ENCODE measurements around the gene KCNJ6. TPM values are rescaled to one million over a fixed set of nuclear protein-coding genes. Genes with fewer than 3 reads are reported as not detected.
"Not testable (repeated sequence)": the region's sequence is repeated elsewhere in the genome, so short reads cannot be mapped to it uniquely, and the experiment has no call there.

Gene KCNJ6
- total RNA-seq, 1 donor from 2014 or later: not detected

DNA sequence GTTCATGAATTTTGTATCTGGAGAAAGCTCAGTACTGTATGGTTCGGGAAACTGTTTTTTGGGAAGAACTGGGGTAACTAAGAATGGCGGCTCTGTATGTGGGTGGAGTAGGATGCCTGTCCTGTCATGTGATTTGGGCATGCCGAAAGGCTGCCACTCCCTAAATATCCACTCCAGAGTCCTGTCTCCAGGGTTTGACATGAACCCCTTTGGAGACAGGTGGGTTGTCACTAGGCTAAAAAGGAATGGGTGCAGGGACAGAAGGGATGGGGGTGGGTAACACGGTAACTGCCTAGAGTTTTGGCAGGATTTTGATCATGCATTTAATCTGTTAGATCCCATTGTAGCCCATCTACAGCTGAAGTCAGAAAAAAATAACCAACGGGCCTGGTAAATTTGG lies 150.1 kb downstream of the KCNJ6 start:
- no peaks in the 10 kb centered on the region for H3K27me3 ChIP-seq
- H3K36me3 ChIP-seq: no peaks in the 10 kb centered on the region
- DNase-seq (ENCODE audit: extremely low spot score in 2 of 2): no peak
- intact Hi-C loops (cut with DNase I): no loop called here
- no peaks in the 10 kb centered on the region for H3K9me3 ChIP-seq
- no peak for TF ChIP-seq POLR2A (IDR thresholded peaks at IDR 0.05)
- TF ChIP-seq, protein P1, sequence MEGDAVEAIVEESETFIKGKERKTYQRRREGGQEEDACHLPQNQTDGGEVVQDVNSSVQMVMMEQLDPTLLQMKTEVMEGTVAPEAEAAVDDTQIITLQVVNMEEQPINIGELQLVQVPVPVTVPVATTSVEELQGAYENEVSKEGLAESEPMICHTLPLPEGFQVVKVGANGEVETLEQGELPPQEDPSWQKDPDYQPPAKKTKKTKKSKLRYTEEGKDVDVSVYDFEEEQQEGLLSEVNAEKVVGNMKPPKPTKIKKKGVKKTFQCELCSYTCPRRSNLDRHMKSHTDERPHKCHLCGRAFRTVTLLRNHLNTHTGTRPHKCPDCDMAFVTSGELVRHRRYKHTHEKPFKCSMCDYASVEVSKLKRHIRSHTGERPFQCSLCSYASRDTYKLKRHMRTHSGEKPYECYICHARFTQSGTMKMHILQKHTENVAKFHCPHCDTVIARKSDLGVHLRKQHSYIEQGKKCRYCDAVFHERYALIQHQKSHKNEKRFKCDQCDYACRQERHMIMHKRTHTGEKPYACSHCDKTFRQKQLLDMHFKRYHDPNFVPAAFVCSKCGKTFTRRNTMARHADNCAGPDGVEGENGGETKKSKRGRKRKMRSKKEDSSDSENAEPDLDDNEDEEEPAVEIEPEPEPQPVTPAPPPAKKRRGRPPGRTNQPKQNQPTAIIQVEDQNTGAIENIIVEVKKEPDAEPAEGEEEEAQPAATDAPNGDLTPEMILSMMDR (IDR thresholded peaks at IDR 0.05): no peak
- no peak for TF ChIP-seq POLR2AphosphoS5 (IDR thresholded peaks at IDR 0.05; ENCODE audit: insufficient read depth in 1 of 2, low read depth in 1 of 2)
- no peak overlapping the region for H3K27ac ChIP-seq
- H3K4me1 ChIP-seq: peaks cover 10% of the 10 kb centered on the region
- H3K4me3 ChIP-seq: no peak overlapping the region

- H3K27ac ChIP-seq: no peak overlapping the region
These were observed 150.9 kb downstream of the KCNJ6 start for GRCh38 chr21:37765221-37765900.

DNA sequence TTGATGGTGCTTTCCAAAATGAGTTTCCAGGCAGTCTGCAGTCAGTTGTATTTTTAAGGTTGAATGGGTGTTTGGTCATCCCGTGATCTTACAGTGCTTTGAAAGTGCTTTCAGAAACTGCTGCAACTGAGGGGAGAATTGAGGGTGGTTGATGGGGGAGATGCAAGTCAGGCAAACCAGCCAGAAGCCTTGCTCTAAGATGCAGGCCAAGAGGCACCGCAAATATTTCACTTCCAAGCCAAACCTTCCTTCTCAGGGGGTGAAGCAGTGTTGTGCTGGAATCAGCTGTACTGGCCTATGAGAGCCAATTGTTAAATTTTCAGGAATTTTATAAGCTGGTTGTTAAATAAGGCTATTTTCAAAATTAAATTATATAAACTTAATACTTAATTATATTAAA lies 151.6 kb downstream of the KCNJ6 start:
- Histone ChIP-seq H3K27me3 (no peaks in the 10 kb centered on the region), H3K4me3 (no peak overlapping the region), H3K36me3 (no peaks in the 10 kb centered on the region), H3K27ac (no peak overlapping the region), H3K9me3 (no peaks in the 10 kb centered on the region), H3K4me1 (peaks cover 10% of the 10 kb centered on the region)
- intact Hi-C loops (cut with DNase I): no loop called here
- TF ChIP-seq, protein P1 (IDR thresholded peaks at IDR 0.05): no peak
- TF ChIP-seq POLR2A (IDR thresholded peaks at IDR 0.05) (no peak), POLR2AphosphoS5 (IDR thresholded peaks at IDR 0.05; ENCODE audit: insufficient read depth in 1 of 2, low read depth in 1 of 2) (no peak)
- no peak for DNase-seq (ENCODE audit: extremely low spot score in 2 of 2)

More at GRCh38 chr21:37765221-37765900, 150.9 kb downstream of the KCNJ6 start:
- H3K4me1 ChIP-seq: peaks cover 10% of the 10 kb centered on the region
- no peak for DNase-seq (ENCODE audit: extremely low spot score in 2 of 2)
- TF ChIP-seq POLR2A (IDR thresholded peaks at IDR 0.05) (no peak), POLR2AphosphoS5 (IDR thresholded peaks at IDR 0.05; ENCODE audit: insufficient read depth in 1 of 2, low read depth in 1 of 2) (no peak)
- TF ChIP-seq, protein P1 (IDR thresholded peaks at IDR 0.05): no peak
- H3K27me3 ChIP-seq: no peaks in the 10 kb centered on the region
- intact Hi-C loops (cut with DNase I): no loop called here
- H3K4me3 ChIP-seq: no peak overlapping the region
- no peaks in the 10 kb centered on the region for H3K36me3 ChIP-seq
- H3K9me3 ChIP-seq: no peaks in the 10 kb centered on the region

DNA sequence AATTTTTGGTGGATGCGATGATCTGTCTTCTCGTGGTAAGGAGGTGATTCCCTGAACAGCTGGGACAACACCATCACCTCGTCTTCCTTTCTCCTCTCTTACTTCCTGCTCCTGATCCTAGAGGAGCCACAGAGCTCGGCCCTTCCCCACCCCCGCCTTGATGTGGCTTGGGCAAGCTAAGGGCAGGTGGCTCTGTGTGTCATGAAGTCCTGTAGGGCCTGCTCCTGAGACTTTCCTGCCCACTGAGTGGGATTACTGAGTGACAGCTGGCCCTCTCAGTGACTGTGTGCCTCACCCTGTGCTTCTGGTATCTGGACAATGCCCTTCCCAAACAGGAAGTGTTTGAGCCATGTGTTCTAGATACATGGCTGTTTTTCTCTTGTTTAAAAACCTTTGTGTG lies 153.0 kb downstream of the KCNJ6 start:
- TF ChIP-seq POLR2AphosphoS5 (IDR thresholded peaks at IDR 0.05; ENCODE audit: insufficient read depth in 1 of 2, low read depth in 1 of 2) (no peak), POLR2A (IDR thresholded peaks at IDR 0.05) (no peak)
- TF ChIP-seq, protein P1 (IDR thresholded peaks at IDR 0.05): no peak
- H3K4me3 ChIP-seq: no peak overlapping the region
- H3K4me1 ChIP-seq: peaks cover 10% of the 10 kb centered on the region
- H3K9me3 ChIP-seq: no peaks in the 10 kb centered on the region
- H3K27ac ChIP-seq: no peak overlapping the region
- no peak for DNase-seq (ENCODE audit: extremely low spot score in 2 of 2)
- H3K36me3 ChIP-seq: no peaks in the 10 kb centered on the region
- intact Hi-C loops (cut with DNase I): no loop called here
- H3K27me3 ChIP-seq: no peaks in the 10 kb centered on the region

DNA sequence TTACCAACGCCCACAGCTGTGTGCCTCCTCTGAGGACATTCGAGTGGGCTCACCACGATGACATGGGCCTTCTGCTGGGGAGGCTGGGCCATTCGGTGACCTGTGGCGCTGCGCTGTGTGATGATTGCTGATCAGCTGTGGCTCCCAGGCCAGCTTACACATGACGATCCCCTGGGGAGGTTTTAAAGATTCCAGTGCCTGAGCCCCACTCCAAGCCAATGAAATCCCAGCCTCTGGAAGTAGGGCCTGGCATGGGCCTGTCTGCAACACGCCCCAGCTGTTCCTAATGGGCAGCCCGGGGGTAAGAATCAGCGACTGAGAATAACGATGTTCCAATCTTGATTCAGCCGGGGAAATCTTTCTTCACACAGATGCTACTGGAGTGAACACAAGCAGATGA lies 153.7 kb downstream of the KCNJ6 start:
- Histone ChIP-seq H3K4me1 (peaks cover 10% of the 10 kb centered on the region), H3K9me3 (no peaks in the 10 kb centered on the region), H3K4me3 (no peak overlapping the region), H3K36me3 (no peaks in the 10 kb centered on the region), H3K27me3 (no peaks in the 10 kb centered on the region), H3K27ac (no peak overlapping the region)
- no peak for DNase-seq (ENCODE audit: extremely low spot score in 2 of 2)
- TF ChIP-seq, protein P1 (IDR thresholded peaks at IDR 0.05): no peak
- no peak for TF ChIP-seq POLR2A (IDR thresholded peaks at IDR 0.05)
- no peak for TF ChIP-seq POLR2AphosphoS5 (IDR thresholded peaks at IDR 0.05; ENCODE audit: insufficient read depth in 1 of 2, low read depth in 1 of 2)
- intact Hi-C loops (cut with DNase I): no loop called here

- H3K9me3 ChIP-seq; H3K27ac ChIP-seq; H3K4me1 ChIP-seq; H3K4me3 ChIP-seq; H3K27me3 ChIP-seq; intact Hi-C loops (cut with DNase I); H3K36me3 ChIP-seq; DNase-seq (ENCODE audit: extremely low spot score in 2 of 2): not testable (repeated sequence)
These were observed 154.9 kb downstream of the KCNJ6 start for GRCh38 chr21:37761406-37761805.
